BE2C (cell line): ENCODE data around the gene IFNL1.
"Not testable (repeated sequence)": the region's sequence is repeated elsewhere in the genome, so short reads cannot be mapped to it uniquely, and the experiment has no call there.

ENCODE experiments used
- DNase-seq: peaks from one replicate; pipeline ENCODE4 v3.0.0-alpha.2; 2020
- H3K27me3 ChIP-seq: fragments of 250-450 bp; sonication (Bioruptor Pico); 2 replicates; pipeline ENCODE4 v1.5.1; 2020; ENCODE audit warnings: mild to moderate bottlenecking
- H3K36me3 ChIP-seq: fragments of 250-450 bp; sonication (Bioruptor Pico); 2 replicates; pipeline ENCODE4 v1.5.1; 2020; ENCODE audit warnings: mild to moderate bottlenecking
- H3K4me1 ChIP-seq: fragments of 250-450 bp; sonication (Bioruptor Pico); 2 replicates; pipeline ENCODE4 v1.5.1; 2020
- H3K4me3 ChIP-seq: 2 replicates; pipeline ENCODE4 v1.5.1; 2011; ENCODE audit warnings: low read depth, low read length
- H3K9me3 ChIP-seq: fragments of 250-450 bp; sonication (Bioruptor Pico); 2 replicates; pipeline ENCODE4 v1.5.1; 2020
- CTCF ChIP-seq: IDR thresholded peaks from 2 replicates; pipeline ENCODE4 v1.5.1; 2012; ENCODE audit warnings: mild to moderate bottlenecking, low read depth, low read length

Gene IFNL1

DNA sequence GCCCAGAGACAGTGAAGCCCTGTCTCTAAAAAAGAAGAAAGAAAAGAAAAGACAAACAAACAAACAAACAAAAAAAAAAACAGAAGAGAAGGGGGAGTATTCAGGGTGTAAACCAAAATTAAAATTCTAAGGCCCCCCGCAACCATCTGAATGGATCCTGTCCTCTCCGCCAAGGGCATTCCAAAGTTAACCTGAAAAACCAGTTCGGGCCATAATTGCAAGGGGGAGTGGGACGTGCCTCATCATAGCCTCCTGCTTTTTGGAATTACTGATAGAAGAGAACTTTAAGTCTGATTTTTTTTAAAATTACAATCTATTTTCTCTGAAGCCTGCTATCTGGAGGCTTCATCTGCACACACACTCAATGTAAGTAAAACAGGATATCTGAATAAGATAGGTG is 33.7 kb upstream of the IFNL1 start:
- Histone ChIP-seq H3K4me1 (peaks cover 10% of the 10 kb centered on the region), H3K36me3 (no peaks in the 10 kb centered on the region), H3K9me3 (no peaks in the 10 kb centered on the region), H3K4me3 (no peak overlapping the region), H3K27me3 (no peaks in the 10 kb centered on the region)
- no peak for DNase-seq
- no peak for TF ChIP-seq CTCF

GRCh38 chr19:39263912-39264305 is 32.3 kb upstream of the IFNL1 start:
- Histone ChIP-seq H3K9me3 (no peaks in the 10 kb centered on the region), H3K4me3 (no peak overlapping the region), H3K27me3 (no peaks in the 10 kb centered on the region), H3K36me3 (no peaks in the 10 kb centered on the region), H3K4me1 (no peaks in the 10 kb centered on the region)
- DNase-seq, result no peak
- TF ChIP-seq CTCF, result no peak

DNA sequence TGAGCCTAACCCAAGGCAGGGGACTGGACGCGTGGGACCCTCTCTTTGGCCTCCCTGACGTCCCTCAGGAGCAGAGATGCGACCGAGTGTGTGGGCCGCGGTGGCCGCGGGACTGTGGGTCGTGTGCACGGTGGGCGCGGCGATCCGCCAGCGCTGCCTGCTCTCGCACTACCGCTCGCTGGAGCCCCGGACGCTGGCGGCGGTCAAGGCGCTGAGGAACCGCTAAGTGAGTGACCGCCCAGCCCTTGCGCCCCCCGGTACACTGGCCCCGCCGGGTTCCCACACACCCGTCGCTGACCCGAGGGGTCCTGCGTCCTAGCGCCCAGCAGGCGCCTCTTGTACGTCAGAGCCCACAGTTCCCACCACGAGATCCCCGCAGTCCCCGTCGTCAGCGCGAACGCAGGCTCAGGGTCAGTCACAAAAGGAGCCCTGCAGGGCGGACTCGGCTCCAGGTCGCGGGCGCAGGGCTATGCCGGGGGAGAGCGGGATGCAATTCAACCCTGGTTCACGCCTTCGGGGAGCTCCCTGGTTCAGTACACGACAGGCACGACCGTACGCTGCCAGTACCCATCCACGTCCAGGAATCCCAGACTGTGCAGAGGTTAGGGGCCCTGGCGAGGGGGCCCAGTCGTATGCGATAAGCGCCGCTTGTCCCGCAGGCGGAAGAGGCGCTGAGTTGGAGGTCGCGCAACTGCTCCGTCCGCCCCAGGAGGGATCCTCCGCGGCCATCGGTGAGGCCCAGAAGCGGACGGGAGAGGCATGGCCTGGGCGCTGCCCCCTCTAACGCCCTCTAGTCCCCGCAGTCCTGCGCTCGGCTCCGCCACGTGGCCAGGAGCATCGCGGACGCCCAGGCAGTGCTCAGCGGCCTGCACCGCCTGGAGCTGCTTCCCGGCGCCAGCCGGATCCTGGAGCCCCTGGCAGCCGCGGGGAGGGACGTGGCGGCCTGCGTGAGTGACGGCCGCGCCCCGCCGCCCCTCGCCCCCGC is 31.6 kb upstream of the IFNL1 start:
- Histone ChIP-seq H3K4me3 (no peak overlapping the region), H3K4me1 (no peaks in the 10 kb centered on the region), H3K9me3 (no peaks in the 10 kb centered on the region), H3K27me3 (no peaks in the 10 kb centered on the region), H3K36me3 (no peaks in the 10 kb centered on the region)
- peak; percentile 27 for DNase-seq
- no peak for TF ChIP-seq CTCF

GRCh38 chr19:39265321-39265916 is 30.8 kb upstream of the IFNL1 start:
- Histone ChIP-seq H3K4me1 (no peaks in the 10 kb centered on the region), H3K4me3 (no peak overlapping the region), H3K36me3 (no peaks in the 10 kb centered on the region), H3K27me3 (no peaks in the 10 kb centered on the region), H3K9me3 (no peaks in the 10 kb centered on the region)
- peak; percentile 14 for DNase-seq
- TF ChIP-seq CTCF, result no peak

DNA sequence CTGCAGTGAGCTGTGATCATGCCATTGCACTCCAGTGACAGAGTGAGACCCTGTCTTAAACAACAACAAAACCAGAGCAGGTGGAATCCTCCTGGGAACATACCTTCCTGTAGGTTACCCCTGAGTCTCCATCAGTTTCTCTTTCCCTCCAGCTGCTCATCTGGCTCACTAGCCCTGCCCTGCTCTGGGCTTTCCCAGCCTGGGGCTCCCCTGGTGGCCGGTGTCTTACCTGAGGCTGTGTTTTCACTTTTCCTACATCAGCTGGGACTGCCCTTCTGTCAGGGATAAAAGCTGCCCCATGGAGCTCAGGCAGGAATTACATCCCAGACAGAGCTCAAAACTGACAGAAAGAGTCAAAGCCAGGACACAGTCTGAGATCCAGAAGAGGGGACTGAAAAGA is 28.1 kb upstream of the IFNL1 start, which contains the start of gene IFNL2:
Gene IFNL2, plus strand, starts transcription at position 312 of the 400 bp plus-strand sequence. CDS start 173 bp downstream, outside the sequence.
- H3K36me3 ChIP-seq, H3K4me3 ChIP-seq, H3K4me1 ChIP-seq, H3K9me3 ChIP-seq, H3K27me3 ChIP-seq, DNase-seq: not testable (repeated sequence)

GRCh38 chr19:39268531-39269223 is 27.5 kb upstream of the IFNL1 start:
- not testable (repeated sequence) for DNase-seq, H3K27me3 ChIP-seq, H3K36me3 ChIP-seq, H3K9me3 ChIP-seq, H3K4me1 ChIP-seq, H3K4me3 ChIP-seq

DNA sequence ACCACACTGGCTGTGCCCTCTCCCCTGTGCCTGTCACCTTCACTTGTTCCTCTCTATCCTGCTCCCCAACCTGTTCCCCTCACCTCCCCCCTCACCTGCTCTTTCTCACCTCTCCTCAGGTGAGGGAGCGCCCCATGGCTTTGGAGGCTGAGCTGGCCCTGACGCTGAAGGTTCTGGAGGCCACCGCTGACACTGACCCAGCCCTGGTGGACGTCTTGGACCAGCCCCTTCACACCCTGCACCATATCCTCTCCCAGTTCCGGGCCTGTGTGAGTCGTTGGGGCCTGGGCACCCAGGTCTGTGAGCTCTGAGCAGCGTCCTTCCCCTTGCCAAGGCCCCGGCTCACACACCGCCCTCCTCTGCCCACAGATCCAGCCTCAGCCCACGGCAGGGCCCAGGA is 26.8 kb upstream of the IFNL1 start:
- H3K27me3 ChIP-seq, DNase-seq, H3K4me1 ChIP-seq, H3K9me3 ChIP-seq, H3K36me3 ChIP-seq, H3K4me3 ChIP-seq: not testable (repeated sequence)
